Measurements from ENCODE around the gene PLXDC1.

The PLXDC1 gene

DNA sequence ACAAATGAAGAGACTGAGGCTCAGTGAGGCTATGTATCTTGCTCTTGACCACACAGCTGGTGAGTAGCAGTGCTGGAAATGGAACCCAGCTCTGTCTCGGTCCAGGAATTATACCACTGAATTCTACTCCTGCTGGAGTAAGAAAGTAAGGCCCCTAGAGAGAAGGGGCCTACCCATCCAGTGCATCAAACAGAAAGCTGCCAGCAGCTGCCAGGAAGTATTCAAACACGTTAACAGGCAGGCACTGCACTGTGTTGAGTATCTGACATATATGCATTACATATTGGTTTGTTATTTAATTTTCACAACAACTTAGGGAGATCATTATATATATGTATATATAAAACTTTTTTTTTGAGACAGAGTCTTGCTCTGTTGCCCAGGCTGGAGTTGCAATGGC, 10.5 kb upstream of the PLXDC1 start:
- TF ChIP-seq, protein P1, sequence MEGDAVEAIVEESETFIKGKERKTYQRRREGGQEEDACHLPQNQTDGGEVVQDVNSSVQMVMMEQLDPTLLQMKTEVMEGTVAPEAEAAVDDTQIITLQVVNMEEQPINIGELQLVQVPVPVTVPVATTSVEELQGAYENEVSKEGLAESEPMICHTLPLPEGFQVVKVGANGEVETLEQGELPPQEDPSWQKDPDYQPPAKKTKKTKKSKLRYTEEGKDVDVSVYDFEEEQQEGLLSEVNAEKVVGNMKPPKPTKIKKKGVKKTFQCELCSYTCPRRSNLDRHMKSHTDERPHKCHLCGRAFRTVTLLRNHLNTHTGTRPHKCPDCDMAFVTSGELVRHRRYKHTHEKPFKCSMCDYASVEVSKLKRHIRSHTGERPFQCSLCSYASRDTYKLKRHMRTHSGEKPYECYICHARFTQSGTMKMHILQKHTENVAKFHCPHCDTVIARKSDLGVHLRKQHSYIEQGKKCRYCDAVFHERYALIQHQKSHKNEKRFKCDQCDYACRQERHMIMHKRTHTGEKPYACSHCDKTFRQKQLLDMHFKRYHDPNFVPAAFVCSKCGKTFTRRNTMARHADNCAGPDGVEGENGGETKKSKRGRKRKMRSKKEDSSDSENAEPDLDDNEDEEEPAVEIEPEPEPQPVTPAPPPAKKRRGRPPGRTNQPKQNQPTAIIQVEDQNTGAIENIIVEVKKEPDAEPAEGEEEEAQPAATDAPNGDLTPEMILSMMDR (IDR thresholded peaks at IDR 0.05; ENCODE audit: low read depth, low read length, missing control alignments), result no peak
- DNase-seq (ENCODE audit: extremely low read depth, low read depth), result no peak
- no peak overlapping the region for H3K4me3 ChIP-seq (replicated peaks; ENCODE audit: low read depth, low read length)

DNA sequence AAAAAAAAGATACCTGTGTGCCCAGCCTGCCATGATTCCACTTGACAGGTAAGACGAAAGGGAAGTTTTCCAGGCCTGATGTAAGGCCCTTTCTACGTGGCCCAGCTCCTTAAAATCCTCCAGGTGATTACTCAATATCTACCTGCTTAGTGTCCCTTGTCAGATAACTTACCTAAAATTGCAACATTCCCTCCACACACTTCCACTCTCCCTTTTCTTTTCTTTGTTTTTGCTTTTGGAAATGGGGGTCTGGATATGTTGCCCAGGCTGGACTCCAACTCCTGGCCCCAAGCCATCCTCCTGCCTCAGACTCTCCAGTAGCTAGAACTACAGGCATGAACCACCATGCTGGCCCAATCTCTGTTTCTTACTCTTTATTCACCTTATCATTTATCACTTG, 7.2 kb upstream of the PLXDC1 start:
- no peak overlapping the region for H3K4me3 ChIP-seq (replicated peaks; ENCODE audit: low read depth, low read length)
- TF ChIP-seq, protein P1 (IDR thresholded peaks at IDR 0.05; ENCODE audit: low read depth, low read length, missing control alignments), result no peak
- DNase-seq (ENCODE audit: extremely low read depth, low read depth), result no peak

DNA sequence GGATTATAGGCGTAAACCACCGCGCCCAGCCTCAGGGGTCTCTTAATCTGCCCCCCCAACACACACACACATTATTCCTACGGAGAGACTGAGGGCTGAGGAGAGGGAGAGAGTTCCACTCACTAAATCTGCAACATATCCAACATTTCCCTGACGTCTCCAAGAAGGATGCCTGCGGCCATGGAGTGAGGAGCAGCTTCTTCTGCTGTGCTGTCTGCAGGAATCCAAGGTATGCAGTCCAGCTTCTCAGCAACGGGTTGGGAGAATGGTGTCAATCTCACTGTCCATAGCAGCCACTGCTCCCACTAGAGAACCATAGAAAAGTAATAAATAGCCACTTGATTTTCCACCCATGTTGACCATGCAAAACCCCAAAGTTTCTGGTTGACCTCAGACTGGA, 5.1 kb upstream of the PLXDC1 start:
- TF ChIP-seq, protein P1 (IDR thresholded peaks at IDR 0.05; ENCODE audit: low read depth, low read length, missing control alignments), result no peak
- no peak for DNase-seq (ENCODE audit: extremely low read depth, low read depth)
- H3K4me3 ChIP-seq (replicated peaks; ENCODE audit: low read depth, low read length), result no peak overlapping the region

DNA sequence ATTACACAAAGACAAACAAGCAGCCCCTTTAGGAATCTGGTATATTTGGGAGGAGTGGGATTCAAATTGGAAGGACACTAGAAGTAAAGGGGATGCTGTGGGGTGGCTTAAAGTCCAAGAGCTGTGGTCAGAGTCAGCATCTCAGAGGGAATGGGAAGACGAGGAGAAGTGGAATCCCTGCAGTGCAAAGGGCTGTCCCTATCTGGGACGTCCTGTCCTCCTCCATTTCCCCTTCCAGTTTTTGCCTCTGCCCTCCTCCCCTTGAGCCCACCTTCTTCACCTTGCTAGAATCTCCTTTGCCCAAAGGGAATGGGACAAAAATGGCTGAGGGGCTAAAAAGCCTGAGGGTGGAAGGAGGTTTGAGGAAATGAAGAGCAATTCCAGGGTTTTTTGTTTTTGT, 4.2 kb upstream of the PLXDC1 start:
- TF ChIP-seq, protein P1 (IDR thresholded peaks at IDR 0.05; ENCODE audit: low read depth, low read length, missing control alignments), result no peak
- no peak overlapping the region for H3K4me3 ChIP-seq (replicated peaks; ENCODE audit: low read depth, low read length)
- DNase-seq (ENCODE audit: extremely low read depth, low read depth), result no peak

DNA sequence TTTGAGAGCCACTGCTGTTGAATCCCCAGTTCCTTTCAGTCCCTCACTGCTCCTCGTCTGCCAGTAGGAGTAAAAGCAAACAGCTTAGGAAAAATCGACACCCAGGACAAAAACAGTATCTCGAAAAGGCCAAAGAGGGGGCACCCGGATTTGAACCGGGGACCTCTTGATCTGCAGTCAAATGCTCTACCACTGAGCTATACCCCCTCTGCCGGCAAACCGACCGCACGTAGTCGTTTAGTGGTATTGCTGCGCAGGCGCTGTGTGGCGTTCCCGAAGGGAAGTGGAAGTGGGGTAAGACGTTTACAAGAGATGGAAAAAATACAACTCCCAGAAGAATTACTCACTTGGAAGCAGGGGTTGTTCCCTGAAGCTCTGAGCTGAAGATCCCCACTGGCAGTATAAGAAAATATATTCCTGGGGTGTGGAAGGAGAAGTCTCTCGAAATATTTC, 2.2 kb upstream of the PLXDC1 start:
- peak overlapping the region; percentile 94 for H3K4me3 ChIP-seq (replicated peaks; ENCODE audit: low read depth, low read length)
- peak; percentile 65 for DNase-seq (ENCODE audit: extremely low read depth, low read depth)

DNA sequence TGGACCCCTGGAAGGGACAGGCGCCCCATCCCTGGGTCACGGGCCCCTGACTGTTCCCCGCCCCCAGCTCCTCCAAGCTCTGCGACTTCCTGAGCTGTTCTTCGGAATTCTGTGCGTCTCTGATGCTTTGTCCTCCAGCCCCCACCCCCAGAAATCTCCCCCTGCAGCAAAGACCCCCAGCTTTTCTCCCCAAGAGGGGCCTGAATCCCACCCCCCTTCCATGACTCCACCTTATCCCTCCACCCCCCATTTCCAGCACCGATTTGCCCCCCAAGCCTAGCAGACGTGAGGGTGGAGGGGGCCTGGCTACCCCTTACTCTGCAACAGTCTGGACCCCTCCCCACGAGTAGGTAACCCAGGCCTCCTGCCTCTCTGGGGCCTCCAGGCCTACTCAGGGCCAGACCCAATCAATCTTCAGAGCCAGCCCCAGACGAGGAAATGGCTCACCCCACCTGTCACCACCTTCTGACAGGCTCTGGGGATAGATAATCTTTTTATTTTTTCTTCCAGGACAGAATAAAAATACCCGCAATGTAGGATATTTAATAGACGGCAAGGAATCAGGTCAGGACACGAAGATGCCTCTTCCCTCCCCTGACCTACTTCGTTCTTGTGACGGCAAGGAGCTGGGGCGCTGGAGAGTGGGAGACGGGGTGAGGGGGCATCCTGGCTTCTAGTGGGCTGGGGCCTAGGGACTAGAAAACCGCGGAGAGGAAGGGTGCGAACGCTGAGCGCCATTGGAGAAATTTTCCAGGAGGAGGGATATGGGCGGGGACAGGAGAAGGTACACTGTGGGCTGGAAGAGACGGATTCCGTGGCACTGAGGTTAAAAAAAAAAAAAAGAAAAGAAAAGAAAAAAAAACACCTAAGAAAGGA, 744 bp upstream of the PLXDC1 start:
- H3K4me3 ChIP-seq (replicated peaks; ENCODE audit: low read depth, low read length), result peak overlapping the region; percentile 94
- no peak for DNase-seq (ENCODE audit: extremely low read depth, low read depth)
- TF ChIP-seq, protein P1 (IDR thresholded peaks at IDR 0.05; ENCODE audit: low read depth, low read length, missing control alignments), result no peak

More for the DNA sequence above, 2.2 kb upstream of the PLXDC1 start:
- TF ChIP-seq, protein P1 (IDR thresholded peaks at IDR 0.05; ENCODE audit: low read depth, low read length, missing control alignments), result peak; percentile 17

Measured in HFF-Myc (cell line).